HG03571 (cell line): Measurements from ENCODE around the gene UCK2.

Experiments
- ATAC-seq: cut with Tn5 transposase; IDR thresholded peaks from one replicate; pipeline ENCODE4 v1.9.1; 2021; ENCODE audit not compliant: unreplicated experiment

UCK2 gene

GRCh38 chr1:165877940-165878556 is 50.6 kb downstream of the UCK2 start:
- peak; percentile 67 for ATAC-seq

- no peak for ATAC-seq
Measured at GRCh38 chr1:165879946-165880345, 52.5 kb downstream of the UCK2 start.

DNA sequence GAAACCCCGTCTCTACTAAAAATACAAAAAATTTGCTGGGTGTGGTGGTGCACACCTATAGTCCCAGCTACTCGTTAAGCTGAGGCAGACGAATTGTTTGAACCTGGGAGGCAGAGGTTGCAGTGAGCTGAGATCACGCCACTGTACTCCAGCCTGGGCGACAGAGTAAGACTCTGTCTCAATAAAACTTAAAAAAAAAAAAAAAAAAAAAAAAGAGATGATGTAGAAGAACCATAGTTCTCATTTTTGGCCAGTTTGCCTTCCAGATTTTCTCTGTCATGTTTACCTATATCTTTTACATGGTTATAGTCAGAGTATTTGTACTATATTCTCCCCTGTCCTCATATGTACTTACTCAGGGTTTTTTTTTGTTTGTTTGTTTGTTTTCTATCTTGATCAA is 53.6 kb downstream of the UCK2 start:
- no peak for ATAC-seq

GRCh38 chr1:165882168-165882837 is 54.9 kb downstream of the UCK2 start:
- no peak for ATAC-seq

- no peak for ATAC-seq
Measured at GRCh38 chr1:165883056-165883455, 55.6 kb downstream of the UCK2 start.

- ATAC-seq, result no peak
Measured at GRCh38 chr1:165884009-165884689, 56.7 kb downstream of the UCK2 start.

GRCh38 chr1:165884690-165885304 is 57.4 kb downstream of the UCK2 start:
- no peak for ATAC-seq

DNA sequence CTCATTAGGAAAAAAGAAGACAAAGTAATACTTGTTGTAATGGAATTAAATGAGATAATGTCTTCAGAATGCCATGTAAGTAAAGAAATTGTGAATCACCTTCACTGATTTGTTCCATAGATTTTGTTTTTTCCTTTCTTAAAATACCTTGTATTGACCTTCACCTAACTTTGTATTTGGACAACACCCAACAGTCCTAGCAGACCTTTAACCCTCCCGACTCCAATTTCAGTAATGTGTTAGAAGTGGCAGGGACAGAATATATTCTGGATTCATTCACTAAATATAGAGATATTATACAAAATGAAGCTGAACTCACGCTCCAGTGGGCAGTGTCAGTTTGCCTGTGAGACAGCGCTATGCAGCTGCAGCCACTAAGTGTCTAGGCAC is 57.9 kb downstream of the UCK2 start:
- no peak for ATAC-seq

GRCh38 chr1:165886193-165886592 is 58.8 kb downstream of the UCK2 start:
- no peak for ATAC-seq

DNA sequence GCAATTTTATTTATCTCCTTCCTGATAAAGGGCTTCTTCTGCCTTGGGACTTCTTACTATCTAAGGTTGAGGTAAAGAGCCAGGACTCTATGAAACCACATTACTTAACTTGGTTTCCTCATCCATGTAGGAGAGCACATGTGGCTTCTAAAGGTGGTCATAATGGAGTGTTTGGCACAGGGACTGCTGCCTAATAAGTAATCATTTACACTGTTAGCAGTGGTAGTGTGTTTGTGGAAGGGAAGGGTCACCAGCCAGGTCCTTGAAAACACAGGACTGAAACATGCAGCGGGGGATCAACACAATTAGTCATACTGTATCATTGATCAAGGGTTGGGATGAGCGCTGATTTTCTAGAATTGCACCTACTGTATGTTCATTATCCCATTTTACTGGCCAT is 59.6 kb downstream of the UCK2 start:
- no peak for ATAC-seq

GRCh38 chr1:165887877-165888551 is 60.6 kb downstream of the UCK2 start:
- no peak for ATAC-seq

DNA sequence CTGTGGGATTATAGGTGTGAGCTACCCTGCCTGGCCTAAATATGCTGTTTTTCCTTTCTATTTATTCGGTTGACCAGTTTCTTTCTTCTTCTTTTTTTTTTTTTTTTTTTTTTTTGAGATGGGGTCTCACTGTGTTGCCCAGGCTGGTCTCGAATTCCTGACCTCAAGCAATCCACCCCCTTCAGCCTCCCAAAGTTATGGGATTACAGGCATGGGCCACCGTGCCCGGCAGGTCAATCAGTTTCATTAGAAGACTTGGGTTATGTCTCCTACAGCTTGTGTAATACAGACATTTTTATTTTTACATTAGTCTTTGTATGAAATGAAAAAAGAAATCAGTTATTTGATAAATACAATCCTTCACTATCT is 61.1 kb downstream of the UCK2 start:
- no peak for ATAC-seq

DNA sequence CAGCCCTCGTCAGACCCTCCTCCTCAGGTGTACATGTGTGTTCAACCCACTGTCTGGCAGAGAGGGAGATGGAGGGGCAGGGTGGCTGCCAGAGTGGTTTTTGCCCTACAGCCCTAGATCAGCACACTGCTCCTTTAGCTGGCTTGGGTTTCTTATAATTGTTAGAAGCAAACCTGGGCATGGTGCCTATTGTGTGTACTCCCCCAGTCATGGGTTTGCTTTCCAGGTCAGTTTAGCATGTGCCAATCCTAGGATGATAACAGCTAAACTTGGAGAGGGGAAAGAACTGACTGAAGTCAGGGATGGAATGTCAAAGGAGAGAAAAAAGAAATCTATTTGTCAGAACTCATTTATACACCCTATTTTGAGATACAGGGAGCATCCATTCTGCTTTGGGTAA is 63.3 kb downstream of the UCK2 start:
- no peak for ATAC-seq

DNA sequence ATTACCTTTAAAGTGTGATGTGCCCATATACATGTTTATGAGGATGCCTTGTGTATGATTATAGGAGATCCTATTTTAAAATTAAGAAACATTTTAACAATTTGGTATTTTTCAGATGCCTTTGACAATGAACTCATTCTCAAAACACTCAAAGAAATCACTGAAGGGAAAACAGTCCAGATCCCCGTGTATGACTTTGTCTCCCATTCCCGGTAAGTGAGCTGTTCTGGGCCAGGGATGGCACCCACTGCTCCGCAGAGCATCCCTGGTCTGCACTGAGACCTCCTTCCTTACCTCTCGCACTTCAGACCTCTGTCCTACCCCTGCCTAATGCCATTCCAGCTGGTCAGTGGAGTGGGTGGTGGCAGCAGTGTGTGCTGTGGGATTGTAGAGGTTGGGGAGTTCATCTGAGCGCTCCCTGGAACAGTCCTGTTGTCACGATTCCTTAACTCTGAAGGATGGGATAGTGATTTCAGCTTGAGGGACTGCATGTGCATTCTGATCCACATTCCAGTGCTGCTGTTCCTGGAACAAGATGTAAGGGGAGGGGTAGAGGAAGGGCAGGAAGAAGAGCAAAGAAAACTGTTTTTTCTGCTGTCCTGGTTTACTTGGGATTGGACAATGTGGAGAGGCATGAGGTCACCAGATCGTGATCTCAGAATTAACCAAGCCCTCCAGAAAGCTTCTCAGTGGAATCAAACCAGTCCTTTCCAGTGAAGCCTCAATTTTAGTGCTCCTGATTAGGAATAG is 63.9 kb downstream of the UCK2 start:
- ATAC-seq, result no peak

GRCh38 chr1:165892935-165893334 is 65.5 kb downstream of the UCK2 start:
- ATAC-seq, result no peak

- no peak for ATAC-seq
Measured at GRCh38 chr1:165893507-165893906, 66.1 kb downstream of the UCK2 start.

GRCh38 chr1:165894591-165894990 is 67.2 kb downstream of the UCK2 start:
- ATAC-seq, result no peak

GRCh38 chr1:165895451-165895871 is 68.0 kb downstream of the UCK2 start:
- ATAC-seq, result no peak

DNA sequence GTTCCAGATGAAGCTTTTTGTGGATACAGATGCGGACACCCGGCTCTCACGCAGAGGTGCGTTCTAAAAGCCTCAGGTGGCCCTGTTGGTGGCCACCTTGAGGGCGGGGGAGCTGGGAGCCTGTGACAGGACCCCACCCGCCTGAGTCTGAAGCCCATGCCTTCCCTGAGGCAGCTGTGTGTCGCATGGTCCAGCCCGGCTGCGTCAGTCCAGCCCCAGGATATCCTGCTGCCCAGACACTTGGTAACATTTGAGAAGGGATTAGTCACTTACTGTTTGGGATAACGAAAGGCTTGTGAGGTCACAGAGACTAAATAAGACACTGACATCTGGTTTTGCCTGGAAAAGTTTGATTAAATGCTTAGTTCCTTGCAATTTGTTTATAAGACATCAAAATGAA is 68.9 kb downstream of the UCK2 start:
- ATAC-seq, result no peak

- no peak for ATAC-seq
Measured at GRCh38 chr1:165897326-165898303, 70.2 kb downstream of the UCK2 start.
